HepG2 (cell line): ENCODE measurements around the gene BLMH. TPM values are rescaled to one million over a fixed set of nuclear protein-coding genes. Genes with fewer than 3 reads are reported as not detected.

Source experiments
- BCL6 ChIP-seq: IDR thresholded peaks from 2 replicates; pipeline ENCODE4 v1.6.1; 2016; ENCODE audit warnings: missing genetic modification reagents, missing compliant biosample characterization
- CEBPG ChIP-seq: IDR thresholded peaks from 2 replicates; pipeline ENCODE4 v1.6.1; 2016
- HCFC1 ChIP-seq: fragments of 150-350 bp; IDR thresholded peaks from 2 replicates; pipeline ENCODE4 v1.6.1; 2014; ENCODE audit warnings: low read depth, low read length
- KLF12 ChIP-seq: sonication (generic); formaldehyde crosslinking; IDR thresholded peaks from 2 replicates; pipeline ENCODE4 v1.4.0; 2020; ENCODE audit warnings: missing genetic modification reagents, borderline replicate concordance
- MXD4 ChIP-seq: IDR thresholded peaks from 2 replicates; pipeline ENCODE4 v1.6.1; 2016; ENCODE audit warnings: mild to moderate bottlenecking, missing biosample characterization, missing genetic modification reagents
- POGZ ChIP-seq: sonication (generic); formaldehyde crosslinking; IDR thresholded peaks from 2 replicates; pipeline ENCODE4 v1.4.0; 2020; ENCODE audit warnings: mild to moderate bottlenecking, missing genetic modification reagents
- RFX3 ChIP-seq: IDR thresholded peaks from 2 replicates; pipeline ENCODE4 v1.6.1; 2016; ENCODE audit warnings: missing biosample characterization, missing genetic modification reagents
- SPEN ChIP-seq: sonication (generic); formaldehyde crosslinking; IDR thresholded peaks from 2 replicates; pipeline ENCODE4 v1.5.1; 2020; ENCODE audit warnings: low read depth, mild to moderate bottlenecking, missing genetic modification reagents
- TEAD3 ChIP-seq: optimal IDR thresholded peaks from 2 replicates; pipeline ENCODE3; 2016; ENCODE audit warnings: borderline replicate concordance
- YY1 ChIP-seq: IDR thresholded peaks from 2 replicates; pipeline ENCODE4 v1.6.1; 2011; ENCODE audit warnings: low read length, low read depth, moderate library complexity, mild to moderate bottlenecking; ENCODE audit not compliant: insufficient read depth, insufficient replicate concordance
- ZNF124 ChIP-seq: sonication (generic); formaldehyde crosslinking; IDR thresholded peaks from 2 replicates; pipeline ENCODE4 v1.4.0; 2020; ENCODE audit warnings: missing genetic modification reagents
- ZNF557 ChIP-seq: sonication (generic); formaldehyde crosslinking; IDR thresholded peaks from 2 replicates; pipeline ENCODE4 v1.4.0; 2020; ENCODE audit warnings: missing genetic modification reagents
- ZNF674 ChIP-seq: sonication (generic); formaldehyde crosslinking; IDR thresholded peaks from 2 replicates; pipeline ENCODE4 v1.5.0; 2020; ENCODE audit warnings: low read depth, mild to moderate bottlenecking, missing genetic modification reagents
- polyA plus RNA-seq, 8 experiments: library from polyadenylated mRNA; depleted of rRNA in 3 of 8; stranded (reverse) in 7 of 8; unstranded in 1 of 8; fragments of >200 nt; fragmentation: Illumina TruSeq in 4 of 8; extraction: Trizol in 4 of 8; gene quantifications; 2 replicates each; pipeline versions ENCODE4 v1.2.1 to v1.2.3, GENCODE V29; 2011 to 2016; ENCODE audit warnings: low read depth in 4 of 8, missing spikeins in 1 of 8, mixed read lengths in 1 of 8; ENCODE audit not compliant: insufficient read depth in 1 of 8
- total RNA-seq, 5 experiments: library from RNA; depleted of rRNA; stranded (reverse); fragments of >200 nt; fragmentation: Illumina TruSeq; extraction: Trizol; gene quantifications; 2 replicates each; pipeline ENCODE4 v1.2.3, GENCODE V29; 2016; ENCODE audit warnings: low read depth in 1 of 5
- TF ChIP-seq, protein P1 (sequence below): sonication (generic); formaldehyde crosslinking; IDR thresholded peaks from 2 replicates; pipeline ENCODE4 v1.4.0; 2020; ENCODE audit warnings: missing genetic modification reagents
- TF ChIP-seq, protein P2 (sequence below): sonication (generic); formaldehyde crosslinking; IDR thresholded peaks from 2 replicates; pipeline ENCODE4 v1.4.0; 2020; ENCODE audit warnings: missing genetic modification reagents
- TF ChIP-seq, protein P3 (sequence below): IDR thresholded peaks from 2 replicates; pipeline ENCODE4 v1.6.1; 2018; ENCODE audit warnings: missing genetic modification reagents, mild to moderate bottlenecking, missing compliant biosample characterization
- TF ChIP-seq, protein P4 (sequence below): sonication (generic); formaldehyde crosslinking; IDR thresholded peaks from 2 replicates; pipeline ENCODE4 v1.8.1; 2023; ENCODE audit warnings: mild to moderate bottlenecking, missing genetic modification reagents, borderline replicate concordance
- TF ChIP-seq, protein P5 (sequence below): sonication (generic); formaldehyde crosslinking; IDR thresholded peaks from 2 replicates; pipeline ENCODE4 v1.5.1; 2020; ENCODE audit warnings: missing genetic modification reagents, mild to moderate bottlenecking, borderline replicate concordance
- TF ChIP-seq, protein P6 (sequence below): sonication (generic); formaldehyde crosslinking; IDR thresholded peaks from 2 replicates; pipeline ENCODE4 v1.8.0; 2022; ENCODE audit warnings: mild to moderate bottlenecking, missing genetic modification reagents, moderate library complexity
- TF ChIP-seq, protein P7 (sequence below): sonication (generic); formaldehyde crosslinking; IDR thresholded peaks from 2 replicates; pipeline ENCODE4 v1.9.0; 2022; ENCODE audit warnings: missing genetic modification reagents, mild to moderate bottlenecking, borderline replicate concordance

Gene BLMH
- total and polyA plus RNA-seq, 2 of the 13 experiments (the other 11 are each of a cell fraction or from before 2014, with no cell fraction given): 12.1 to 41.0 TPM

DNA sequence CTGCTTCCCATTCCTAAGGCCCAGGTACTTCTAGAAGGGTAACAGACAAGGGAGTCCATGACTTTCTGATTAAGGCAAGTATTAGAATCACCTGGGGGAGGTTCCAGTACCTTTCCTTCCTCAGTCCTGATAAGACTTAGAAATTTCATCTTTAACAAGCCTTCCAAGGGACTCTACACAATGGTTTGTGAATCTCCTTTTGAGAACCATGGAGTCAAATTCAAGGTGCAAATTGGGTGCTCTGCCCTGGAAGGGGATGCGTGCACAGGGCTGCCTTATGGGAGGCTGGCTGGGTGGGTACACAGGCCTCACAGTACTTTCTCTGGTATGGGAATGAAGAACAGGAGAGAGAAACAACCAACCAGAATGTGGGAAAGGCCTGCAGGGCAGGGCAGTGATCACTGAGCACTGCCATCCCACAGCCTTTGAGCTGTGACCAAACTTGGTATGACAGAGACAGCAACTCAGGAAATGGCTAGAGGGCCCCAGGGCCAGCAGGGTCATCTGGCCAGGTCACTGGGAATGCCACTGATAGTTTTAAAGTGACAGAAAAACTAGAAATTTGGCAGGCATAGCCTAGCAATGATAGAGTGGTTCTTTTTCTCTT, 45.8 kb upstream of the BLMH start (continued):
- TF ChIP-seq, protein P1, sequence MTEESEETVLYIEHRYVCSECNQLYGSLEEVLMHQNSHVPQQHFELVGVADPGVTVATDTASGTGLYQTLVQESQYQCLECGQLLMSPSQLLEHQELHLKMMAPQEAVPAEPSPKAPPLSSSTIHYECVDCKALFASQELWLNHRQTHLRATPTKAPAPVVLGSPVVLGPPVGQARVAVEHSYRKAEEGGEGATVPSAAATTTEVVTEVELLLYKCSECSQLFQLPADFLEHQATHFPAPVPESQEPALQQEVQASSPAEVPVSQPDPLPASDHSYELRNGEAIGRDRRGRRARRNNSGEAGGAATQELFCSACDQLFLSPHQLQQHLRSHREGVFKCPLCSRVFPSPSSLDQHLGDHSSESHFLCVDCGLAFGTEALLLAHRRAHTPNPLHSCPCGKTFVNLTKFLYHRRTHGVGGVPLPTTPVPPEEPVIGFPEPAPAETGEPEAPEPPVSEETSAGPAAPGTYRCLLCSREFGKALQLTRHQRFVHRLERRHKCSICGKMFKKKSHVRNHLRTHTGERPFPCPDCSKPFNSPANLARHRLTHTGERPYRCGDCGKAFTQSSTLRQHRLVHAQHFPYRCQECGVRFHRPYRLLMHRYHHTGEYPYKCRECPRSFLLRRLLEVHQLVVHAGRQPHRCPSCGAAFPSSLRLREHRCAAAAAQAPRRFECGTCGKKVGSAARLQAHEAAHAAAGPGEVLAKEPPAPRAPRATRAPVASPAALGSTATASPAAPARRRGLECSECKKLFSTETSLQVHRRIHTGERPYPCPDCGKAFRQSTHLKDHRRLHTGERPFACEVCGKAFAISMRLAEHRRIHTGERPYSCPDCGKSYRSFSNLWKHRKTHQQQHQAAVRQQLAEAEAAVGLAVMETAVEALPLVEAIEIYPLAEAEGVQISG (CRISPR knock-in tag): peak; percentile 97
- TF ChIP-seq, protein P2, sequence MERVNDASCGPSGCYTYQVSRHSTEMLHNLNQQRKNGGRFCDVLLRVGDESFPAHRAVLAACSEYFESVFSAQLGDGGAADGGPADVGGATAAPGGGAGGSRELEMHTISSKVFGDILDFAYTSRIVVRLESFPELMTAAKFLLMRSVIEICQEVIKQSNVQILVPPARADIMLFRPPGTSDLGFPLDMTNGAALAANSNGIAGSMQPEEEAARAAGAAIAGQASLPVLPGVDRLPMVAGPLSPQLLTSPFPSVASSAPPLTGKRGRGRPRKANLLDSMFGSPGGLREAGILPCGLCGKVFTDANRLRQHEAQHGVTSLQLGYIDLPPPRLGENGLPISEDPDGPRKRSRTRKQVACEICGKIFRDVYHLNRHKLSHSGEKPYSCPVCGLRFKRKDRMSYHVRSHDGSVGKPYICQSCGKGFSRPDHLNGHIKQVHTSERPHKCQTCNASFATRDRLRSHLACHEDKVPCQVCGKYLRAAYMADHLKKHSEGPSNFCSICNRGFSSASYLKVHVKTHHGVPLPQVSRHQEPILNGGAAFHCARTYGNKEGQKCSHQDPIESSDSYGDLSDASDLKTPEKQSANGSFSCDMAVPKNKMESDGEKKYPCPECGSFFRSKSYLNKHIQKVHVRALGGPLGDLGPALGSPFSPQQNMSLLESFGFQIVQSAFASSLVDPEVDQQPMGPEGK (CRISPR knock-in tag): peak; percentile 45
- TF ChIP-seq CEBPG (peak; percentile 16; the same call in 1 of the 2 replicates), ZNF674 (CRISPR knock-in tag) (no peak), POGZ (CRISPR knock-in tag) (peak; percentile 80), MXD4 (CRISPR knock-in tag) (peak; percentile 54; the same call in 1 of the 2 replicates), KLF12 (CRISPR knock-in tag) (no peak), SPEN (CRISPR knock-in tag) (peak; percentile 85; the same call in 1 of the 2 replicates), ZNF557 (CRISPR knock-in tag) (no peak), RFX3 (no peak), HCFC1 (no peak), YY1 (peak; percentile 20), ZNF124 (peak; percentile 74), BCL6 (CRISPR knock-in tag) (peak; percentile 72), TEAD3 (CRISPR knock-in tag) (peak; percentile 90)
- TF ChIP-seq, protein P3, sequence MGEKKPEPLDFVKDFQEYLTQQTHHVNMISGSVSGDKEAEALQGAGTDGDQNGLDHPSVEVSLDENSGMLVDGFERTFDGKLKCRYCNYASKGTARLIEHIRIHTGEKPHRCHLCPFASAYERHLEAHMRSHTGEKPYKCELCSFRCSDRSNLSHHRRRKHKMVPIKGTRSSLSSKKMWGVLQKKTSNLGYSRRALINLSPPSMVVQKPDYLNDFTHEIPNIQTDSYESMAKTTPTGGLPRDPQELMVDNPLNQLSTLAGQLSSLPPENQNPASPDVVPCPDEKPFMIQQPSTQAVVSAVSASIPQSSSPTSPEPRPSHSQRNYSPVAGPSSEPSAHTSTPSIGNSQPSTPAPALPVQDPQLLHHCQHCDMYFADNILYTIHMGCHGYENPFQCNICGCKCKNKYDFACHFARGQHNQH (CRISPR knock-in tag): peak; percentile 75; the same call in 1 of the 2 replicates
- TF ChIP-seq, protein P4, sequence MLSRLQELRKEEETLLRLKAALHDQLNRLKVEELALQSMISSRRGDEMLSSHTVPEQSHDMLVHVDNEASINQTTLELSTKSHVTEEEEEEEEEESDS (CRISPR knock-in tag): 0 out of 2 replicates have a peak, but pooled peaks have one; percentile 35
- TF ChIP-seq, protein P5, sequence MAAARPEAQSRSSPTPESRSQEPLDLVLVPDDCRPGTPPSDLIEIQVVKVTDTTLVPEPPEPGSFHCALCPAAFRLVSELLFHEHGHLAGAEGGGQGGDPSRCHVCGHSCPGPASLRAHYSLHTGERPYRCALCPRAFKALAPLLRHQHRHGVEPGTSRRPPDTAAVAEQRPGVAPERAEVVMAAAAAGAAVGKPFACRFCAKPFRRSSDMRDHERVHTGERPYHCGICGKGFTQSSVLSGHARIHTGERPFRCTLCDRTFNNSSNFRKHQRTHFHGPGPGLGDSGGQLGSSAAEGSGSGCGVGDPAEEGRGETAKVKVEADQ: 0 out of 2 replicates have a peak, but pooled peaks have one; percentile 51
- TF ChIP-seq, protein P6, sequence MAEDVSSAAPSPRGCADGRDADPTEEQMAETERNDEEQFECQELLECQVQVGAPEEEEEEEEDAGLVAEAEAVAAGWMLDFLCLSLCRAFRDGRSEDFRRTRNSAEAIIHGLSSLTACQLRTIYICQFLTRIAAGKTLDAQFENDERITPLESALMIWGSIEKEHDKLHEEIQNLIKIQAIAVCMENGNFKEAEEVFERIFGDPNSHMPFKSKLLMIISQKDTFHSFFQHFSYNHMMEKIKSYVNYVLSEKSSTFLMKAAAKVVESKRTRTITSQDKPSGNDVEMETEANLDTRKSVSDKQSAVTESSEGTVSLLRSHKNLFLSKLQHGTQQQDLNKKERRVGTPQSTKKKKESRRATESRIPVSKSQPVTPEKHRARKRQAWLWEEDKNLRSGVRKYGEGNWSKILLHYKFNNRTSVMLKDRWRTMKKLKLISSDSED: no peak
- TF ChIP-seq, protein P7, sequence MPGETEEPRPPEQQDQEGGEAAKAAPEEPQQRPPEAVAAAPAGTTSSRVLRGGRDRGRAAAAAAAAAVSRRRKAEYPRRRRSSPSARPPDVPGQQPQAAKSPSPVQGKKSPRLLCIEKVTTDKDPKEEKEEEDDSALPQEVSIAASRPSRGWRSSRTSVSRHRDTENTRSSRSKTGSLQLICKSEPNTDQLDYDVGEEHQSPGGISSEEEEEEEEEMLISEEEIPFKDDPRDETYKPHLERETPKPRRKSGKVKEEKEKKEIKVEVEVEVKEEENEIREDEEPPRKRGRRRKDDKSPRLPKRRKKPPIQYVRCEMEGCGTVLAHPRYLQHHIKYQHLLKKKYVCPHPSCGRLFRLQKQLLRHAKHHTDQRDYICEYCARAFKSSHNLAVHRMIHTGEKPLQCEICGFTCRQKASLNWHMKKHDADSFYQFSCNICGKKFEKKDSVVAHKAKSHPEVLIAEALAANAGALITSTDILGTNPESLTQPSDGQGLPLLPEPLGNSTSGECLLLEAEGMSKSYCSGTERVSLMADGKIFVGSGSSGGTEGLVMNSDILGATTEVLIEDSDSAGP (CRISPR knock-in tag): peak; percentile 98
